PC-9 (cell line): ENCODE results near the gene WDR7. TPM values are rescaled to one million over a fixed set of nuclear protein-coding genes. Genes with fewer than 3 reads are reported as not detected.

Experiments used
- BruUV-seq: library from RNA; stranded (reverse); fragments of 400-500 nt; replicated peaks from 2 replicates; lab custom pipeline; 2021; lab: Mats Ljungman, UMichigan
- CTCF ChIA-PET: fragments of 300-600 bp; sonication (Branson Sonifier 250); formaldehyde crosslinking; loops from one replicate; lab custom pipeline; 2022; ENCODE audit warnings: antibody characterized with exemption; lab: Charles Lee
- POLR2A ChIA-PET: fragments of 300-600 bp; sonication (Branson Sonifier 250); formaldehyde crosslinking; loops from one replicate; lab custom pipeline; 2022; ENCODE audit warnings: antibody characterized with exemption; ENCODE audit not compliant: unreplicated experiment; lab: Charles Lee
- DNase-seq, 2 experiments: peaks; one replicate each; pipeline versions ENCODE4 v3.0.0 to v3.0.0-alpha.2; 2015 to 2022; ENCODE audit warnings: mixed read lengths in 1 of 2
- H2AFZ ChIP-seq: fragments of 200-600 bp; sonication (generic); 2 replicates; pipeline ENCODE4 v1.8.1; 2017; ENCODE audit warnings: antibody characterized with exemption
- H3F3A ChIP-seq: fragments of 200-600 bp; sonication (generic); 2 replicates; pipeline ENCODE4 v1.8.1; 2017; ENCODE audit warnings: antibody characterized with exemption, mild to moderate bottlenecking, low read depth; ENCODE audit not compliant: insufficient read depth
- H3K27ac ChIP-seq: fragments of 200-600 bp; sonication (generic); 2 replicates; pipeline ENCODE4 v1.6.1; 2016; ENCODE audit warnings: mixed run types
- H3K27me3 ChIP-seq: fragments of 200-600 bp; sonication (generic); 2 replicates; pipeline ENCODE4 v1.6.1; 2016; ENCODE audit warnings: low read depth, mixed run types; ENCODE audit not compliant: insufficient read depth
- H3K36me3 ChIP-seq: fragments of 200-600 bp; sonication (generic); 2 replicates; pipeline ENCODE4 v1.6.1; 2016; ENCODE audit warnings: low read depth, mixed run types
- H3K4me1 ChIP-seq: fragments of 200-600 bp; sonication (generic); replicated peaks from 2 replicates; pipeline ENCODE4 v1.6.1; 2016; ENCODE audit warnings: mixed run types; ENCODE audit not compliant: insufficient read depth
- H3K4me2 ChIP-seq: fragments of 200-600 bp; sonication (generic); 2 replicates; pipeline ENCODE4 v1.6.1; 2017; ENCODE audit warnings: mixed run types
- H3K4me3 ChIP-seq: fragments of 200-600 bp; sonication (generic); 2 replicates; pipeline ENCODE4 v1.6.1; 2016; ENCODE audit warnings: mixed run types
- H3K79me2 ChIP-seq: fragments of 200-600 bp; sonication (generic); 2 replicates; pipeline ENCODE4 v1.6.1; 2017; ENCODE audit warnings: low read depth, mixed run types
- H3K9me2 ChIP-seq: fragments of 200-600 bp; sonication (generic); 2 replicates; pipeline ENCODE4 v1.8.1; 2017; ENCODE audit warnings: mild to moderate bottlenecking; ENCODE audit not compliant: insufficient read depth
- H3K9me3 ChIP-seq: fragments of 200-600 bp; sonication (generic); 2 replicates; pipeline ENCODE4 v1.8.1; 2016; ENCODE audit warnings: low read depth; ENCODE audit not compliant: insufficient read depth
- H4K20me1 ChIP-seq: fragments of 200-600 bp; sonication (generic); 2 replicates; pipeline ENCODE4 v1.8.1; 2017; ENCODE audit not compliant: insufficient read depth
- CTCF ChIP-seq: fragments of 200-600 bp; sonication (generic); conservative IDR thresholded peaks from 2 replicates; pipeline ENCODE4 v1.6.1; 2017; ENCODE audit warnings: mixed run types, antibody characterized with exemption, mild to moderate bottlenecking, moderate library complexity
- EZH2 ChIP-seq: fragments of 200-600 bp; sonication (generic); IDR thresholded peaks from 2 replicates; pipeline ENCODE4 v1.8.0; 2017; ENCODE audit warnings: antibody characterized with exemption, low read depth
- intact Hi-C: fragments of 100-400 bp; cut with micrococcal nuclease; formaldehyde crosslinking; loops from one replicate; pipeline ENCODE4 v1.10.0; 2022; ENCODE audit not compliant: unreplicated experiment
- total RNA-seq: library from RNA; stranded (reverse); gene quantifications from 2 replicates; pipeline ENCODE4 v1.2.3, GENCODE V29; 2021

WDR7 gene
- total RNA-seq, 1 experiment from 2014 or later, result 7.7 TPM

GRCh38 chr18:56851774-56852173, 200.6 kb downstream of the WDR7 start:
- no peaks in the 10 kb centered on the region for H3K36me3 ChIP-seq
- H3F3A ChIP-seq, result no peaks in the 10 kb centered on the region
- H3K4me2 ChIP-seq, result no peak overlapping the region
- H3K9me2 ChIP-seq, result no peaks in the 10 kb centered on the region
- ChIA-PET CTCF (no interaction called here), POLR2A (no interaction called here)
- H3K4me1 ChIP-seq, result no peaks in the 10 kb centered on the region
- no peaks in the 10 kb centered on the region for H3K9me3 ChIP-seq
- H4K20me1 ChIP-seq, result no peaks in the 10 kb centered on the region
- no peak overlapping the region for H3K27ac ChIP-seq
- no peak for DNase-seq
- intact Hi-C loops, result loop anchor here (10.0 kb wide), 1 partner anchor 87 kb away; no protein-coding TSS in a partner anchor
- H2AFZ ChIP-seq, result no peak overlapping the region
- H3K79me2 ChIP-seq, result no peaks in the 10 kb centered on the region
- no peak overlapping the region for H3K4me3 ChIP-seq
- TF ChIP-seq EZH2 (no peak), CTCF (no peak)
- no TSS peak for BruUV-seq
- no peaks in the 10 kb centered on the region for H3K27me3 ChIP-seq

GRCh38 chr18:56853961-56854360, 202.8 kb downstream of the WDR7 start:
- ChIA-PET POLR2A (no interaction called here), CTCF (no interaction called here)
- TF ChIP-seq CTCF (no peak), EZH2 (no peak)
- Histone ChIP-seq H3K4me3 (no peak overlapping the region), H3F3A (no peaks in the 10 kb centered on the region), H3K4me1 (no peaks in the 10 kb centered on the region), H3K27me3 (no peaks in the 10 kb centered on the region), H3K36me3 (no peaks in the 10 kb centered on the region), H3K9me2 (no peaks in the 10 kb centered on the region), H3K9me3 (no peaks in the 10 kb centered on the region), H3K4me2 (no peak overlapping the region), H3K79me2 (no peaks in the 10 kb centered on the region), H2AFZ (no peak overlapping the region), H4K20me1 (no peaks in the 10 kb centered on the region), H3K27ac (no peak overlapping the region)
- no TSS peak for BruUV-seq
- intact Hi-C loops, result loop anchor here (10.0 kb wide), 1 partner anchor 89 kb away; no protein-coding TSS in a partner anchor
- DNase-seq, result no peak

DNA sequence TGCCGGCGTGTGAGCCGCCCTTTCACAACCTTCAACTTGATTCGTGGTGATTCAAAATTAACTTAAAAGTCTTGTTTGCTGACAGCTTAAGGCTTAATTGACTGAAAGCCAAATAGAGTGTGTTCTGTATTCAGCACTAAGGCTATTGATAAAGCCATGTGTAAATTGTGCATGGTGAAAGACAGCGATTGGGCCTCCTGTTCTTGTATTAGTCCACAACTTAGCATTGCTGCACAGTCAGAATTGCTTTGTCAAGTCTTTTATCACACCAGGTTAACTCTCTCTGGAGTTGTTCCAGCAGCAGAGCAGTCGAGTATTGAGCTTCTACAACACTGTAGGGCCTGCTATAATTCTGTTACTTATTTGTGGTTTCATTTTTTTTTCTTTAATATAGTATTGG, 210.1 kb downstream of the WDR7 start:
- intact Hi-C loops, result no loop called here
- CTCF ChIA-PET, result no interaction called here
- H3K27me3 ChIP-seq, result no peaks in the 10 kb centered on the region

More for the DNA sequence above, 210.1 kb downstream of the WDR7 start:
- no peaks in the 10 kb centered on the region for H3K4me1 ChIP-seq
- H3K36me3 ChIP-seq, result no peaks in the 10 kb centered on the region
- H3K27ac ChIP-seq, result no peak overlapping the region
- no peaks in the 10 kb centered on the region for H3K9me3 ChIP-seq
- no peak overlapping the region for H2AFZ ChIP-seq
- no peaks in the 10 kb centered on the region for H3F3A ChIP-seq
- DNase-seq, result no peak
- TF ChIP-seq EZH2 (no peak), CTCF (no peak)
- no peak overlapping the region for H3K4me2 ChIP-seq
- H3K9me2 ChIP-seq, result no peaks in the 10 kb centered on the region
- H3K4me3 ChIP-seq, result no peak overlapping the region
- POLR2A ChIA-PET, result no interaction called here
- H3K79me2 ChIP-seq, result no peaks in the 10 kb centered on the region
- BruUV-seq, result no TSS peak
- H4K20me1 ChIP-seq, result no peaks in the 10 kb centered on the region
